ENCODE measurements around the gene LRP1B.

DNA sequence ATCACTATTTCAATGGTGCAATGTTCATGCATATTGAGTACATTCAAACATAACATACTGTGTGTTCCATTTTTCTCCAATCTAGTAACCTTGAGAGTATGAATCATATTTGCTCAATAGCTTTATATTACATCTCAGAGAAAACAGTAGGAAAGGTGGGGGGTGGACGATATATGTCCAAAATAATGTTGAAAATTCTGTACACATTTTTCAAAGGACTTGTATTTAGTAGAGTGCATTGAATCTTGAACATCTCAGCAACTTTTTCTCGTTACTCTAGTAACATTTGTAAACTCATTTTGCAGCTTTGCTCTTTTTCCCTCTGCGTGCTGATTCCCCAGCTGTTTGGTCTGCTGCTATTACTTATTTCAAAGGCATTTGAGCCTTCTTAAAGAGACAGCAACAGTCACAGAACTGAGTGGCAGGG lies 1487.0 kb downstream of the LRP1B start:
- TF ChIP-seq SUZ12 (IDR thresholded peaks at IDR 0.05; ENCODE audit: extremely low read depth, insufficient read depth, insufficient read length) (no peak), YY1 (IDR thresholded peaks at IDR 0.05; ENCODE audit: insufficient read depth, insufficient read length) (no peak), ZNF274 (IDR thresholded peaks at IDR 0.05; ENCODE audit: low read depth, low read length) (no peak)

Data from NT2/D1 (cell line).